HG03108 (cell line): ENCODE data around the gene HEATR1.

Experiments used
- ATAC-seq: cut with Tn5 transposase; IDR thresholded peaks from one replicate; pipeline ENCODE4 v1.9.1; 2021; ENCODE audit warnings: moderate library complexity; ENCODE audit not compliant: unreplicated experiment

Gene HEATR1

GRCh38 chr1:236540813-236541465 is 63.4 kb downstream of the HEATR1 start:
- no peak for ATAC-seq

GRCh38 chr1:236536540-236536939 is 67.8 kb downstream of the HEATR1 start:
- ATAC-seq: no peak

GRCh38 chr1:236535662-236536161 is 68.6 kb downstream of the HEATR1 start:
- ATAC-seq: no peak

- no peak for ATAC-seq
Measured at GRCh38 chr1:236535190-236535589, 69.1 kb downstream of the HEATR1 start.

GRCh38 chr1:236534151-236534651 is 70.1 kb downstream of the HEATR1 start:
- no peak for ATAC-seq

GRCh38 chr1:236532850-236533249 is 71.5 kb downstream of the HEATR1 start:
- ATAC-seq: no peak

- ATAC-seq: no peak
Measured at GRCh38 chr1:236530959-236531358, 73.4 kb downstream of the HEATR1 start.

- no peak for ATAC-seq
Measured at GRCh38 chr1:236530286-236530685, 74.0 kb downstream of the HEATR1 start.

- ATAC-seq: no peak
Measured at GRCh38 chr1:236526079-236526478, 78.2 kb downstream of the HEATR1 start.

- ATAC-seq: no peak
Measured at GRCh38 chr1:236524895-236525184, 79.5 kb downstream of the HEATR1 start.

GRCh38 chr1:236524142-236524894 is 80.0 kb downstream of the HEATR1 start:
- ATAC-seq: peak; percentile 91

GRCh38 chr1:236523704-236524141 is 80.6 kb downstream of the HEATR1 start, which contains the start of gene LGALS8:
TSS of gene LGALS8 (plus strand) at chr1:236523982. CDS start at chr1:236526071, 2,089 bp downstream.
- ATAC-seq: peak; percentile 54

- ATAC-seq: peak; percentile 2
Measured at GRCh38 chr1:236522937-236523703, 81.2 kb downstream of the HEATR1 start.

GRCh38 chr1:236520445-236521005 is 83.8 kb downstream of the HEATR1 start:
- ATAC-seq: no peak

GRCh38 chr1:236518322-236518721 is 86.0 kb downstream of the HEATR1 start:
- ATAC-seq: no peak

GRCh38 chr1:236516929-236517704 is 87.2 kb downstream of the HEATR1 start:
- no peak for ATAC-seq

GRCh38 chr1:236515443-236515958 is 88.8 kb downstream of the HEATR1 start:
- ATAC-seq: no peak

- no peak for ATAC-seq
Measured at GRCh38 chr1:236514703-236515442, 89.4 kb downstream of the HEATR1 start.

- no peak for ATAC-seq
Measured at GRCh38 chr1:236511735-236512418, 92.4 kb downstream of the HEATR1 start.
